NT2/D1 (cell line): ENCODE results near the gene TINCR.

Experiments
- SUZ12 ChIP-seq: IDR thresholded peaks from 2 replicates; pipeline ENCODE4 v1.6.1; 2011; ENCODE audit not compliant: insufficient read length, insufficient read depth; ENCODE audit errors: extremely low read depth
- YY1 ChIP-seq: IDR thresholded peaks from 2 replicates; pipeline ENCODE4 v1.6.1; 2011; ENCODE audit not compliant: insufficient read length, insufficient read depth
- ZNF274 ChIP-seq: IDR thresholded peaks from 2 replicates; pipeline ENCODE4 v1.6.1; 2011; ENCODE audit warnings: mild to moderate bottlenecking, low read depth, low read length

DNA sequence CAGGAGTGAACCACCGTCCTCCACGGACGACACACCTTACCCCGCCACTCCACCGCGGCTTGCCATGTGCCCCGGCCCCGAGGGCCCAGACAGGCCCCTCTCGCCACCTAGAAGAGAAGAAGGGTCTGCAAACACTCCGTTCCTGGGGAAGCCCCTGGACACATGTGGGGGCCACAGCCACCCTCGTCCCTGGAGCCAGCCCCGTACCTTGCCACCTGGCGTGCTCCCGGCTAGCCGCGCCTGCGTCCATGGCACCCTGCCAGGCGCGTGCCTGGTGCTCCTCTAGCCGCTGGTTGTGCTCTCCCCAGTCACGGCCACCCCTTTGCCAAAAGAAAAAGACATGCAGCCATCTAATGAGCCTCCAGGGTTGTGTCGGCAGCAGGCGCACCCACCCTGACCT is 19.9 kb upstream of the TINCR start:
- TF ChIP-seq ZNF274 (no peak), YY1 (no peak), SUZ12 (no peak)
